GOT3 (cell line): ENCODE measurements around the gene GRIK3.

Experiments used
- DNase-seq: peaks from one replicate; lab custom pipeline; 2025; ENCODE audit warnings: mixed read lengths; lab: John Stamatoyannopoulos, UW

GRIK3 gene

GRCh38 chr1:36981126-36981525, 53.2 kb downstream of the GRIK3 start:
- no peak for DNase-seq

DNA sequence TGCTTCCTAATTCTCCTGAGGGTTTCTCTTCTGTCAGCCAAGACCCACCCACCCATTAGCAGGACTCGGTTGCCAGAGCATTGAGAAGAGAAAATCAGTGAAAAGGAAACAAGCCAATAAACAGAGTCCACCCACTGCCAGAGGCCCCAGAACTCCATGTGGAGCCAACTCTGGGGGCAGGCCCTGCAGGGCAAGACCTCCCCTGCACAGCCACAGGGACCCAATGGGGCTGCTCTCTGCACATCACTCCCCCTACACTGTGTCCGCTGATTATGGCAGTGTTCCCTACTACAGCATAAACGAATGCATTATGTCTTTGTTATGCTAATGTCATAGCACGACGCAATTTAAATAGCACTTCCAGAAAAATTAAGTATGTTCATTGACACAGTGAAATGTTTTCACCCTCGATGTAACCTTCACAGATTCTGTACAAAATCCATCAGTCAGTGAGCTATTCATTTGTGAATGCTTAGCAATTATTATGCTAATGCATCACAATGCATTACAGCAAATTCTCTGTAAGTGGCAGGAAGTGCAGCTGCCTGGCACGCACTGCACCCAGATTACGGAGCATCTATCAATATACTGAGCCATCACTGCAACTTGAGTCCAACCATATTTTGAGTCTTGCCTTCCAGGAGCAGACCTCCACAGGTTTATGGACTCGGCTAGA, 56.4 kb downstream of the GRIK3 start:
- DNase-seq, result no peak

DNA sequence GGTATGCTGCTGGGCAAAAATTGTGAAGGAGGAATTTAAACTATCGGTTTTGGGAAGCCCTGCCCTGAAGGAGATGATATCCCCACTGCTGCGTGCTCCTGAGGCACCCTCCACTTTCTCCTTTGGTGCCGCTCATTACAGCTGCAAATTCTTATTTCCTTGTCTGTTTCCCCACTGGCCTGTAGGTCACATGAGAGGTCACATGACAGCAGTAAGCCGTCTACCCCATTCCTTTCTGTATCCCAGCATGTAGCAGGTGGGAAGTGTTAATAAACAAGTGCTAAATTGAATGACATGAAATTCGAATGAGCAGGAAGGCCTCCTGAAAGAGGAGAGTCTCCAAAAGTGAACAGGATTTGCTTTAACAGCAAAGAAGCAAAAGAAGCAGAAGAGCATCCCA, 58.7 kb downstream of the GRIK3 start:
- DNase-seq, result no peak

GRCh38 chr1:36973056-36973455, 61.3 kb downstream of the GRIK3 start:
- no peak for DNase-seq

GRCh38 chr1:36971852-36972618, 62.3 kb downstream of the GRIK3 start:
- no peak for DNase-seq

- DNase-seq, result no peak
Observed at GRCh38 chr1:36968730-36969129, 65.6 kb downstream of the GRIK3 start.

GRCh38 chr1:36966242-36966641, 68.1 kb downstream of the GRIK3 start:
- DNase-seq, result no peak

DNA sequence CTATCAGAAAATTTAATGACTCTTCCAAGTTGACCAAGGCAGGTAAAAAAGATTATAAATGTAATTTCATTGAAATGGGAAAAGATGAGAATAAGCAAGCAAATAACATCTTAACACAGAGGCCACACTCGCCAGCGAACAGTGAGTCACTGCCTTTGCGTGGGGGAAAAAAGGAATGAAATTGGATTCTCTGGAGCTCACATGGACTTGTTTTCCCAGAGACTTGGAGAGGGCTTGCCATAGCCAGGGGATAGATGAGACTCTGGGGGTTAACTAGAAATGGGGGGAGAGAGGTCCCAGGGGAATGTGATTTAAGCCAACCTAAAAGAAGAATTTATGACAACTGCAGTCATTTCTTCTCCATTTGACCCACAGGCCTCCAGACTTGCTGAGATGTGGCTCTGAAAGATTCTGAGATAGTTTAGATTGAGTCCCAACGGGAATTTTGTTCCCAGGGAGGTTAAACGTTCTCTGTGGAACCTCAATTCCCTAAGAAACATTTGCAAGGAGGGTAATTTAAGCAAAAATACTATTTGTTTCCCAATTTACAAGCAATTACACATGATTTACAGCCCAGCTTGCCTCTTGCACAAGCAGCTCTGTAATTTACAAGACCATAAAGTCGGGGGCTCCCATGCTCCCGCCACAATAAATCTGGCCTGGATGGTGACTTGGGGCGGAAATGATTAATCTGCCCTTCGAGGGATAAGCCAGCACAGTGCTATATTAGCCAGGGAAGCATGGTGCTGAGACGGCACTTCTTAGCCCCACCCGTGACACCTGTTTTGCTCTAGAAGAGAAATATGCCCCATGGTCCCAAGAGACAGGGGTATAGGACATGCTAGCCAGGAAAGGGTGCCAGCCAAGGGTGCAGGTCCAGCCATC, 68.8 kb downstream of the GRIK3 start:
- no peak for DNase-seq

- no peak for DNase-seq
Observed at GRCh38 chr1:36964830-36965229, 69.5 kb downstream of the GRIK3 start.

DNA sequence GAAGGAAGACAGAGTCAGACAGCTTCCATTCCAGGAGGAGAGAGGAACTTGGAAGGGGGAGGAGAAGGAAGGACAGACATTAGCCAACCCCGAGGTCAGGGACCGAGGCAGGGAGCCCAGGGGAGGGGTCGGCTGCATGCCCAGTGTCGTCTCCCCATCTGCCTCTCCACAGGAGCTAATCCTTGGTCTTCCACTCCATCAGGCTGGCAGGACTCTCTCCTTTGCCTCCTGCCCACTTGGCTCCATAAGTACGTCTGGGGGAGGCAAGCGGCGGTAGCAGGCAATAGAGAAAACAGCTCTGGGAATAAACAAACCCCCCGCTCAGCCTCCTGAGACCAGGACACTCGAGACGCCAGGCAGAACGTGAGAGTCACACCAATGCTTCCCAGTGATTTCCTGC, 71.3 kb downstream of the GRIK3 start:
- no peak for DNase-seq

GRCh38 chr1:36961062-36961615, 73.2 kb downstream of the GRIK3 start:
- no peak for DNase-seq

GRCh38 chr1:36956570-36956969, 77.7 kb downstream of the GRIK3 start:
- no peak for DNase-seq

DNA sequence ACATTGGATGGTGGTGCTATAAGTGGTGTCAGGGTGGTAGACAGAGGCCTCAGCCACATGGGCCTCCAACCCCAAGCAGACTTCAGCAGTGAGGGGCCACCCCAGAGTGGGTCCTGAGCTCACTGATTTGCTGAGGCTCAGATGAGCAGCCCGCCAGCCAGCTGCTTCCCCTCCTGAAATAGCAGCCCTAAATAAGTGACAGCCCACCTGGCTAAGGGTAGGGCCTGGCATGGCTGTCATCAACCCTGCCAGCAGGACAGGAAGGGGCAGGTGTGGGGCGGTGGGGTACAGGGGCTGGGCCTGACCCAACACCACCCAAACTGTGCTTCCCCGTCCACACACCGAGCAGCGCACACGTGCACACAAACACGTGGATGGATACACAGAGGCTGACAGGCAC, 79.3 kb downstream of the GRIK3 start:
- DNase-seq, result no peak

- no peak for DNase-seq
Observed at GRCh38 chr1:36953061-36953460, 81.3 kb downstream of the GRIK3 start.

- DNase-seq, result no peak
Observed at GRCh38 chr1:36951761-36952160, 82.6 kb downstream of the GRIK3 start.

DNA sequence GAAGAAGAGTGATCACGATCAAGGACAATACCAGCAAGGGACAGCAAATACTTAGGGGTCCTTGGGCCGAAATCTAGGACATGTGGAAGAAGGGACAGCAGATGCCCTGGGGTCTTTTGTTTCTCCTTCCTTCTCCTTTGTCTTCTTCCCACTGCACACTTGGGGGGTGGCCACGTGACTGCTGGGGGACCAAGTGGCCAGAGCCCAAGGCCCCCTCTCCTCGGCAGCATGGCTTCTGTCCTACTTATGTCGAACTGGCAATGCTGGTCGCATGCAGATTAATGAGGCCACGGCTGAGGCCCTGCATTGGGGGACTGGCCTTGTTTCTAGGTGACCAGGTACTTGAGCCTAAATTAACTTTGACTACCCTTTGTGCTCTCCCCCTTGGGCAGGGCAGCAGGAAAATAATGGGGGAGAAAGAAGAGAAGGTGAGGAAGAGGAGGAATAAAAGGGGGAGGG, 83.0 kb downstream of the GRIK3 start:
- DNase-seq, result no peak

GRCh38 chr1:36950604-36951291, 83.6 kb downstream of the GRIK3 start:
- DNase-seq, result no peak

- no peak for DNase-seq
Observed at GRCh38 chr1:36948606-36949005, 85.7 kb downstream of the GRIK3 start.

- DNase-seq, result no peak
Observed at GRCh38 chr1:36948147-36948546, 86.2 kb downstream of the GRIK3 start.

- no peak for DNase-seq
Observed at GRCh38 chr1:36947384-36947783, 86.9 kb downstream of the GRIK3 start.

DNA sequence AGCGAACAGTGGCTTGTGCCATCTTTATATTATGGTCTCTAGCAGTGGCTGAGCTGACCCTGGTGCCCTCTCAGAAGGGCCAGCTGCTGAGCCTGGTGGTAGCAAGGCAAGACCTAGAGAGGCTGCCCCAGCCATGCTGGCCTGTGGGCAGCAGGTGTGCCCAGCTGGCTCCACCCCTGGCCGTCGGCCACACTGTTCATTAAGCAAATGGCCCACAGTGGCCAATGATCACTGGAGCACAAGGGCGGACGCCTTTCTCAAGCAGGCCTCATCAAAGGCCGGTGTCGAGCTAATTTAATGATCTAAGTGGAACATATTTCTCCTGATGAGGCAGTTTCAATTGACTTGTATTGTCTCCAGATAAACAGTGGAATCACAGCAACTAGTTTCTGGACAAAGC, 89.4 kb downstream of the GRIK3 start:
- DNase-seq, result no peak

GRCh38 chr1:36942148-36942547, 92.2 kb downstream of the GRIK3 start:
- no peak for DNase-seq
